Fibroblast of mammary gland (primary cell): ENCODE results near the gene ZDHHC11.

Experiments used
- DNase-seq: peaks from one replicate; pipeline ENCODE4 v3.0.0-alpha.2; 2010; ENCODE audit warnings: low read depth
- H3K4me3 ChIP-seq: 2 replicates; pipeline ENCODE4 v1.5.1; 2011; ENCODE audit warnings: low read depth, mild to moderate bottlenecking, low read length, moderate library complexity; ENCODE audit not compliant: control insufficient read depth
- CTCF ChIP-seq: conservative IDR thresholded peaks from 2 replicates; pipeline ENCODE4 v1.5.1; 2011; ENCODE audit warnings: low read depth, low read length, inconsistent platforms; ENCODE audit not compliant: control insufficient read depth, insufficient read depth

ZDHHC11 gene, protein sequence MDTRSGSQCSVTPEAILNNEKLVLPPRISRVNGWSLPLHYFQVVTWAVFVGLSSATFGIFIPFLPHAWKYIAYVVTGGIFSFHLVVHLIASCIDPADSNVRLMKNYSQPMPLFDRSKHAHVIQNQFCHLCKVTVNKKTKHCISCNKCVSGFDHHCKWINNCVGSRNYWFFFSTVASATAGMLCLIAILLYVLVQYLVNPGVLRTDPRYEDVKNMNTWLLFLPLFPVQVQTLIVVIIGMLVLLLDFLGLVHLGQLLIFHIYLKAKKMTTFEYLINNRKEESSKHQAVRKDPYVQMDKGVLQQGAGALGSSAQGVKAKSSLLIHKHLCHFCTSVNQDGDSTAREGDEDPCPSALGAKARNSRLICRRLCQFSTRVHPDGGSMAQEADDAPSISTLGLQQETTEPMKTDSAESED

GRCh38 chr5:850511-851006 is at the start of gene ZDHHC11:
ZDHHC11 (minus strand) TSS chr5:850986; CDS start chr5:850602, 384 bp downstream.
- no peak for DNase-seq
- H3K4me3 ChIP-seq: no peak within 1 kb of the TSS
- no peak for TF ChIP-seq CTCF

GRCh38 chr5:893711-894110 is 42.9 kb upstream of the ZDHHC11 start:
- H3K4me3 ChIP-seq: peak overlapping the region; percentile 70

DNA sequence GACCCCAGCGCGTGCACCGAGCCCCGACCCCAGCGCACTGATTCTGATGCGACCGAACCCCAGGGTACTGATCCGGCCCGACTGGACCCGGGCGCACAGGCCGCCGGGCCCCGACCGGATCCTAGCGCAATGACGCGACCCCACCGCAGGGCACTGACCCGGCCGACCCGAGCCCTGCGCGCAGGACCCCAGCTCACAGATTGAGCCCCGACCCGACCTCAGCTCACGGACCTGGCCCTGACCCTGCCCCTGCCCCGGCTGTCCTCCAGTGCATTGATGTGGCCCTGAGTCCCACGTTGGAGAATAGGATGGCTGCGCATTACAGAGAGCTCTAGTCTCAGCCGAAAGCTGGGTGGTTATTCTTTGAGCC is 42.3 kb upstream of the ZDHHC11 start:
- no peak for DNase-seq
- TF ChIP-seq CTCF: no peak
- peak overlapping the region; percentile 70 for H3K4me3 ChIP-seq

More at GRCh38 chr5:893711-894110, 42.9 kb upstream of the ZDHHC11 start:
- no peak for TF ChIP-seq CTCF
- no peak for DNase-seq

DNA sequence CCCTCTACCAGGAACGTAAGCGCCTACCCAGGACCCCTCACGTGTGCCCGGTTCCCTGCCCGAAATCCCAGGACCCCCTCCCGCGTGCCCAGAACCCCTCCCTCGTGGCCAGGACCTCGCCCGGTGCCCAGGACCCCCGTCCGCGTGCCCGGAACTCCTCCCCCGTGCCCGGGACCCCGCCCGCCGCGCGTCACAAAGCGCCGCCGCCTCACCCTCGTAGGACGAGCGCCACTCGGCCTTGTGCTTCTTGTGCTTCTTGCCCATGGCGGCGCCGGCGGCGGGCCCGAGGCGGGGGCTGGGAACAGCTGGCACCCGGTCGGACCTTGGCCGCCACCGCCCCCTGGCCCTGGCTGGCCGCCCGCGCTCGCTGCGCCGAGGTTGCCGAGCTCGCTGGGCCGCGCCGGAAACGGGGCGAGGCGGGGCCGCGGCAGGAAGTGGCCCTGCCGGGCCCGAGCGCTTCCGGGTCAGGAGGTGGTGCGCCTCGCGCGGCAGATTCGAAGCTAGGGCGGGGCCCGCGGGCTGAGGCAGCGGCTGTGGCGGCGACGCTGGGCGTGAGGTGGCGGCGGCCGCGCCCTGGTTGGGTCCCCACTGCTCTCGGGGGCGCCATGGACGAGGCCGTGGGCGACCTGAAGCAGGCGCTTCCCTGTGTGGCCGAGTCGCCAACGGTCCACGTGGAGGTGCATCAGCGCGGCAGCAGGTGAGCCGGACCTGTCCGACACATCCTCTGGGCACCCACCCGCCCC is 41.8 kb upstream of the ZDHHC11 start, which contains the start of the genes BRD9 and TRIP13:
Gene BRD9 (minus strand): TSS at position 408 of the 743 bp plus-strand sequence. CDS start 144 bp downstream, at position 264.
Gene TRIP13 (plus strand): TSS at position 491 of the 743 bp plus-strand sequence. CDS start 115 bp downstream, at position 606.
- H3K4me3 ChIP-seq: peak within 1 kb of the TSS; percentile 92
- TF ChIP-seq CTCF: no peak
- peak; percentile 65 for DNase-seq

DNA sequence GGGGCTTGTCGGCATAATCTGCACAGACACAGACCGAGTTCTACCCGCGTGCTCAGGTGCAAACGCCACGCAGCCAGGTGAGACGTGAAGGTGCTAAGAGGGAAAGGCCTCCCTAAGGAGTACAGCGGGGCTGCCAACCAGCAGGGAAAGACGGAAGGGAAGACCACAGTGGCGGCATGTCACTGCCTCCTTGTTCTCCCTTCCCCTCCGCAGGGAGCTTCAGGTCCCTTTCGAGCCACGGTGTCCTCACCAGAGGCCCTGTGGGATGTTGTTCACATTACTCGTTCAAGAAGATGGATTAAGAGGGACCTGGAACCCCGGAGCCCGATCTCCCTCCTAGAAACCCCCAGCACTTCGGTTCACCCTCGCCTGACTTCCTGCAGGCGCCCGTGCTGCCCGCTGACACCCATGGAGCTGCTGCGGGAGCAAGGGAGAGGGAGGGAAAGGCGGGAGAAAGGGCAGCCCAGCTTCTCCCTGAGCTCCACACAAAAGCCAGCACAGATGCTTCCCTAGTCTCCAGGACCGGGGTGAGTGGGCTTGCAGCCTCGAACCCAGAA is 41.1 kb upstream of the ZDHHC11 start:
- H3K4me3 ChIP-seq: peak overlapping the region; percentile 92
- DNase-seq: peak; percentile 8

More for the DNA sequence above, 41.1 kb upstream of the ZDHHC11 start:
- TF ChIP-seq CTCF: no peak
